ENCODE measurements around the gene CELF2.
"Not testable (repeated sequence)": the region's sequence is repeated elsewhere in the genome, so short reads cannot be mapped to it uniquely, and the experiment has no call there.

CELF2 gene

DNA sequence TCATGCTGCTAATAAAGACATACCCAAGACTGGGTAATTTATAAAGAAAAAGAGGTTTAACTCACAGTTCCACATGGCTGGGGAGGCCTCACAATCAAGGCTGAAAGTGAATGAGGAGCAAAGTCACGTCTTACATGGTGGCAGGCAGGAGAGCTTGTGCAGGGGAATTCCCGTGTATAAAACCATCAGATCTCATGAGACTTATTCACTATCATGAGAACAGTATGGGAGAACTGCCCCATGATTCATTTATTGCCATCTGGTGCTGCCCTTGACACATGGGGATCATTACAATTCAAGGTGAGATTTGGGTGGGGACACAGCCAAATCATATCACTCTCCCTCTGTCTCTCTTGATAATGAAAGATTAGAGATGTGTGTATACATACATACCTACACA is 106.2 kb downstream of the CELF2 start:
- H3K9ac ChIP-seq (ENCODE audit: low read length); H3K27ac ChIP-seq (ENCODE audit: low read length); H3K4me3 ChIP-seq (ENCODE audit: low read length); H3K9me3 ChIP-seq (ENCODE audit: control insufficient read depth, low read depth, low read length); H3K27me3 ChIP-seq (ENCODE audit: control insufficient read depth, insufficient read depth, low read length); H3K36me3 ChIP-seq (ENCODE audit: control insufficient read depth, low read depth, low read length): not testable (repeated sequence)
- H3K4me1 ChIP-seq (ENCODE audit: control insufficient read depth, low read depth, low read length) = peaks cover 11% of the 10 kb centered on the region

DNA sequence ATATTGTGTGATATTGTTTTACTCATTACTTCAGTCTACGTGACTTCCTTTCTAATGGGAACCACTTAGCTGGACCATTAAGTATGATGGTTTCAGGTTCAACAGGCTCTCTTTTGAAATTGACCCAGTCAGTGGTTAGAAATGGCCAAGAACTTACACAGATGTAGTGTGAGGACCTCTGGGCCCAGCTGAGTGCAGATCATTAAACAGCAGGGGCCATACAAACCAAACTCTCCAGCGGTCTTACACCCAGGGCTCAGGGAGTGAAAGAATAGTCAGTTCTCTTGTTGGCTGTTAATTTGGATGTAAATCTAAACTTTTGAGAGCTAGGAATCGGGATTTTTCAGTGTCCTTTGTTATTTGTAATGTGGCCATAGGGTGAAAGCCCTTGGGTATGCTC is 107.3 kb downstream of the CELF2 start:
- Histone ChIP-seq H3K27ac (ENCODE audit: low read length) (no peak overlapping the region), H3K27me3 (ENCODE audit: control insufficient read depth, insufficient read depth, low read length) (no peaks in the 10 kb centered on the region), H3K36me3 (ENCODE audit: control insufficient read depth, low read depth, low read length) (no peaks in the 10 kb centered on the region), H3K9ac (ENCODE audit: low read length) (no peak overlapping the region), H3K4me3 (ENCODE audit: low read length) (no peak overlapping the region), H3K4me1 (ENCODE audit: control insufficient read depth, low read depth, low read length) (peaks cover 11% of the 10 kb centered on the region), H3K9me3 (ENCODE audit: control insufficient read depth, low read depth, low read length) (no peaks in the 10 kb centered on the region)

DNA sequence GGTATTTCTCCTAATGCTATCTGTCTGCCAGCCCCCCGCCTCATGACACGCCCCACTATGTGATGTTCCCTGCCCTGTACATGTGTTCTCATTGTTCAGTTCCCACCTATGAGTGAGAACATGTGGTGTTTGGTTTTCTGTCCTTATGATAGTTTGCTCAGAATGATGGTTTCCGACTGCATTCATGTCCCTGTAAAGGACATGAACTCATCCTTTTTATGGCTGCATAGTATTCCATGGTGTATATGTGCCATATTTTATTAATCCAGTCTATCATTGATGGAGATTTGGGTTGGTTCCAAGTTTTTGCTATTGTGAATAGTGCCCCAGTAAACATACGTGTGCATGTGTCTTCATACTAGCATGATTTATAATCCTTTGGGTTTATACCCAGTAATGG is 109.3 kb downstream of the CELF2 start:
- not testable (repeated sequence) for H3K9me3 ChIP-seq (ENCODE audit: control insufficient read depth, low read depth, low read length); H3K9ac ChIP-seq (ENCODE audit: low read length)
- H3K4me1 ChIP-seq (ENCODE audit: control insufficient read depth, low read depth, low read length) = peaks cover 11% of the 10 kb centered on the region

GRCh38 chr10:11131112-11131639 is 113.5 kb downstream of the CELF2 start:
- Histone ChIP-seq H3K27ac (ENCODE audit: low read length) (no peak overlapping the region), H3K27me3 (ENCODE audit: control insufficient read depth, insufficient read depth, low read length) (no peaks in the 10 kb centered on the region), H3K36me3 (ENCODE audit: control insufficient read depth, low read depth, low read length) (no peaks in the 10 kb centered on the region), H3K9me3 (ENCODE audit: control insufficient read depth, low read depth, low read length) (no peaks in the 10 kb centered on the region), H3K4me1 (ENCODE audit: control insufficient read depth, low read depth, low read length) (no peaks in the 10 kb centered on the region), H3K4me3 (ENCODE audit: low read length) (no peak overlapping the region), H3K9ac (ENCODE audit: low read length) (no peak overlapping the region)

More for the DNA sequence above, 109.3 kb downstream of the CELF2 start:
- H3K27me3 ChIP-seq (ENCODE audit: control insufficient read depth, insufficient read depth, low read length); H3K27ac ChIP-seq (ENCODE audit: low read length); H3K4me3 ChIP-seq (ENCODE audit: low read length); H3K36me3 ChIP-seq (ENCODE audit: control insufficient read depth, low read depth, low read length): not testable (repeated sequence)

DNA sequence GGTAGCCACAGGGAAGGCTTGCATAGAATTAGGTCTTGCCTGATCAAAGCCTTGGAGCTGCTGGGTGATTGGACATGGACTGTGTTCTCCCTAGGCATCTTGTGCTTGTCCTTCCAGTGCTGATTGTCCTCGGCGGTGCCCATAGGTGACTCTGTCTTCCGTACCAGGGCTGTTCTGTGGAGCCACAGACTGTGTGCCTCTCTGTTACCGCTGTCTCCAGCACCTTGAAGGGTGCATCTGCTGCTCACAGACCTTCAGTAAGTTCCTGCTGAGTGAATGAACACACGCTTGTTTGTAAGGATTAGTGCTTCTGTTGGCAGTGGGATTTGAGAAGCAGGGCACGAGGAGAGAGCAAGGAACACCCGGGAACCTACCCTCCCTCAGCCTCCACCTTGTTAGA is 116.7 kb downstream of the CELF2 start:
- Histone ChIP-seq H3K9ac (ENCODE audit: low read length) (no peak overlapping the region), H3K9me3 (ENCODE audit: control insufficient read depth, low read depth, low read length) (no peaks in the 10 kb centered on the region), H3K27ac (ENCODE audit: low read length) (no peak overlapping the region), H3K36me3 (ENCODE audit: control insufficient read depth, low read depth, low read length) (no peaks in the 10 kb centered on the region), H3K4me3 (ENCODE audit: low read length) (no peak overlapping the region), H3K27me3 (ENCODE audit: control insufficient read depth, insufficient read depth, low read length) (no peaks in the 10 kb centered on the region), H3K4me1 (ENCODE audit: control insufficient read depth, low read depth, low read length) (no peaks in the 10 kb centered on the region)

DNA sequence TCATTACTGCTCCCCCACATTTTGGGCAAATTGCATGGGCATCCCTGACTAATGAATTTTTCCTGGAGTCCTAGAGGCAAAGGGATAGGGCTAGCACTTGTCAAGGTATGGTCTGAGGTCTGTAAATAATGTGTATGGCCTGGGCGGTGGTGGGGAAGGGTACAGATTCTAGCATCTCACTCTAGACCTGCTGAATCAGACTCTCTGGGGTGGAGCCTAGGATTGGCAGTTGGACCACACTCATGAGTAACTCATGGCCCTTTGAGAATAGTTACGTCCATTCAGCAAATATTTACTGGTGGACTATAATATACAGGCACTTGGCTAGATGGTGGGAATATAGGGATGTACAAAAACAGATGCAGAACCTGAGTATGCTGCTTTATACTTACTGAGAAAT is 118.0 kb downstream of the CELF2 start:
- H3K9ac ChIP-seq (ENCODE audit: low read length) = no peak overlapping the region
- H3K4me1 ChIP-seq (ENCODE audit: control insufficient read depth, low read depth, low read length) = no peaks in the 10 kb centered on the region
- no peak overlapping the region for H3K27ac ChIP-seq (ENCODE audit: low read length)
- no peak overlapping the region for H3K4me3 ChIP-seq (ENCODE audit: low read length)
- H3K27me3 ChIP-seq (ENCODE audit: control insufficient read depth, insufficient read depth, low read length) = no peaks in the 10 kb centered on the region
- H3K36me3 ChIP-seq (ENCODE audit: control insufficient read depth, low read depth, low read length) = no peaks in the 10 kb centered on the region
- H3K9me3 ChIP-seq (ENCODE audit: control insufficient read depth, low read depth, low read length) = no peaks in the 10 kb centered on the region

DNA sequence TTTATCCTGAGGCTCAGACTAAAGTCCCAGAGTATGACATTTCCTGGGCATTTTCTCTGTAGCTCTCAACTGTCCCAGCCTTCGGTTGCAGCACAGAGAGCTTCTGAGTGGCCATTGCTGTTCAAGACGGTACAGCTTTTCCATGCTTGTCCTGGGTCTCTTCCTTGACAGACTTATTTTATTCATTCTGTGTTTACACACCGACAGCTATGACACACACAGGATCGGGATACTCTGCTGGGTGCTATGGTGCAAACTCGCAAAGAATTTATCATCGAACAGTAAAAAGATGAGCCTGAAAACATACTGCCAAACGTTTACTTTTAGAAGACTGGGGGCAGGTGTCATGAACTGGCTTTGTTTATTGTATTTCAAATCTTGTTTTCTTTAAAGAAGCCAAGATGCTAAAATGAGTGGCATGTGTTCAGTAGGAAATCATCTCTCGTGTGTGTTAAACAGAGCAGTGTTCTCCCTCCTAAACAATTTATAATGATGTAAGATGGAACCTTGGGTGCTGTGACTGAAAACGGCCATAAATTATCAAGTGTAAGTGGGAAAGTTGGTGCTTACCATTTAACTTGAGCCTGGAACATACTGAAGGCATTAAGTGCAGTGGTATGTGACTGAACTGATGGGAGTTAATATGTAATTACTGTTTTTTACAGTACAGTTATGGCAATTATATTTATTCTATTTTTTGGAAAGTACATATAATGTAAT is 120.8 kb downstream of the CELF2 start:
- H3K4me3 ChIP-seq (ENCODE audit: low read length) = no peak overlapping the region
- H3K9me3 ChIP-seq (ENCODE audit: control insufficient read depth, low read depth, low read length) = no peaks in the 10 kb centered on the region
- no peak overlapping the region for H3K27ac ChIP-seq (ENCODE audit: low read length)
- peaks cover 5% of the 10 kb centered on the region for H3K4me1 ChIP-seq (ENCODE audit: control insufficient read depth, low read depth, low read length)
- no peak overlapping the region for H3K9ac ChIP-seq (ENCODE audit: low read length)
- H3K36me3 ChIP-seq (ENCODE audit: control insufficient read depth, low read depth, low read length) = no peaks in the 10 kb centered on the region
- no peaks in the 10 kb centered on the region for H3K27me3 ChIP-seq (ENCODE audit: control insufficient read depth, insufficient read depth, low read length)

GRCh38 chr10:11140963-11141362 is 123.3 kb downstream of the CELF2 start:
- Histone ChIP-seq H3K36me3 (ENCODE audit: control insufficient read depth, low read depth, low read length) (no peaks in the 10 kb centered on the region), H3K9ac (ENCODE audit: low read length) (no peak overlapping the region), H3K9me3 (ENCODE audit: control insufficient read depth, low read depth, low read length) (no peaks in the 10 kb centered on the region), H3K4me3 (ENCODE audit: low read length) (no peak overlapping the region), H3K27ac (ENCODE audit: low read length) (no peak overlapping the region), H3K27me3 (ENCODE audit: control insufficient read depth, insufficient read depth, low read length) (no peaks in the 10 kb centered on the region), H3K4me1 (ENCODE audit: control insufficient read depth, low read depth, low read length) (peaks cover 28% of the 10 kb centered on the region)

DNA sequence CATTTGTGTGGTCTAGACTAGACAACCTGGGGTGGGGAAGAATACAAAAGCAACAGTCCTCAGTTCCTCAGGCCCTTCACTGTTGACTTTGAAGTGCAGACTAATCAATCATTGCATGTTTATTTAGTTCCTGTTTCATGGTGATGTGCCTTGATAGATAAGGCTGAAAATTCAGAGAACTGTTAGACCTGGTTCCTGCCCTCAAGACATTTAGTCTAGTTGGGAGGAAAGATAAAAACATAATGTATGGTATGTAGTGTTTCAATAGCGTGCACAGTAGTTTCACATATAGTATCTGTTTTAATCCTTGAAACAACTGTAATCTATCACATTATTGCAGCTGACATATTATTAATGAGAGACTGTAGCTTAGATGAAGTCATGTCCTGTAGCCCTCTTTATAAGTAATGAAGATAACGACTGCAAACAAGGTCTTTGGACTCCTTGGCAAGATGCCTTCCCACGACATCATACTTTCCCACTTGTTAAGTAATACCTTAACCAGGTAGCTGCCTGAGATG is 124.0 kb downstream of the CELF2 start:
- Histone ChIP-seq H3K36me3 (ENCODE audit: control insufficient read depth, low read depth, low read length) (no peaks in the 10 kb centered on the region), H3K4me1 (ENCODE audit: control insufficient read depth, low read depth, low read length) (peaks cover 34% of the 10 kb centered on the region), H3K27me3 (ENCODE audit: control insufficient read depth, insufficient read depth, low read length) (no peaks in the 10 kb centered on the region), H3K4me3 (ENCODE audit: low read length) (no peak overlapping the region), H3K27ac (ENCODE audit: low read length) (no peak overlapping the region), H3K9ac (ENCODE audit: low read length) (no peak overlapping the region), H3K9me3 (ENCODE audit: control insufficient read depth, low read depth, low read length) (no peaks in the 10 kb centered on the region)

DNA sequence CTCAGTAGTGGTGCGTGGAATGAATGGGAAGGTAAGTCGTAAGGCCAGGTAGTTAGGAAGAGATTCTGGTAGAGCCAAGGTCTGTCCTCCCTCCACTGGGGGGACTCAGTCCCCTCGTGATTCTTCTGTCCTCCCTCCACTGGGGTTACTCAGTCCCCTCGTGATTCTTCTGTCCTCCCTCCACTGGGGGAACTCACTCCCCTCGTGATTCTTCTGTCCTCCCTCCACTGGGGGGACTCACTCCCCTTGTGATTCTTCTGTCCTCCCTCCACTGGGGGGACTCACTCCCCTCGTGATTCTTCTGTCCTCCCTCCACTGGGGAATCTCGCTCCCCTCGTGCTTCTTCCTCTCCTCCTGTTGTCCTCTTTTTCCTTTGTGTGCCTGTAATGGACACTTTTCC is 125.1 kb downstream of the CELF2 start:
- no peak overlapping the region for H3K4me3 ChIP-seq (ENCODE audit: low read length)
- peaks cover 44% of the 10 kb centered on the region for H3K4me1 ChIP-seq (ENCODE audit: control insufficient read depth, low read depth, low read length)
- no peaks in the 10 kb centered on the region for H3K36me3 ChIP-seq (ENCODE audit: control insufficient read depth, low read depth, low read length)
- no peaks in the 10 kb centered on the region for H3K9me3 ChIP-seq (ENCODE audit: control insufficient read depth, low read depth, low read length)
- H3K27me3 ChIP-seq (ENCODE audit: control insufficient read depth, insufficient read depth, low read length) = no peaks in the 10 kb centered on the region
- H3K9ac ChIP-seq (ENCODE audit: low read length) = no peak overlapping the region
- H3K27ac ChIP-seq (ENCODE audit: low read length) = no peak overlapping the region

DNA sequence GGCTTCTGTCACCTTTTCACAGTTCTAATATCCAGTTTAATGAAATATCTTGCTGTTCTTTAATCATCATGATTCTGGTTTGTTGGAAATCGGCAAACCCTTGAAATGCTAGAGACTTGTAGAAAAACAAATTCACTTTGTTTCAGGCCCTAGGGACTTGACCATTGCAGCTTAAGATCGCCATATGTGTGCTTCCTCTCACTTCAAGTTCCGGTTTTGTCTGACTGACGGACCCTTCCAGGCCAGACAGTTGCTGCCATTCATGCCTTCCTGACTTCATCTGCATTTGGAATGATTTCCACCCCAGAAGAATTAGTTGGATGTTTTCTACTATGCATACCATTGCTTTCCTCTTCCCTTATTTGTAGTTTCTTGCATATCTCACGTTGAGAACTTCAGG is 125.6 kb downstream of the CELF2 start:
- peaks cover 49% of the 10 kb centered on the region for H3K4me1 ChIP-seq (ENCODE audit: control insufficient read depth, low read depth, low read length)
- no peak overlapping the region for H3K4me3 ChIP-seq (ENCODE audit: low read length)
- no peak overlapping the region for H3K9ac ChIP-seq (ENCODE audit: low read length)
- H3K27ac ChIP-seq (ENCODE audit: low read length) = no peak overlapping the region
- H3K9me3 ChIP-seq (ENCODE audit: control insufficient read depth, low read depth, low read length) = no peaks in the 10 kb centered on the region
- no peaks in the 10 kb centered on the region for H3K36me3 ChIP-seq (ENCODE audit: control insufficient read depth, low read depth, low read length)
- no peaks in the 10 kb centered on the region for H3K27me3 ChIP-seq (ENCODE audit: control insufficient read depth, insufficient read depth, low read length)
